ENCODE data around the gene FPGS.
"Not testable (repeated sequence)": the region's sequence is repeated elsewhere in the genome, so short reads cannot be mapped to it uniquely, and the experiment has no call there.

Gene FPGS

DNA sequence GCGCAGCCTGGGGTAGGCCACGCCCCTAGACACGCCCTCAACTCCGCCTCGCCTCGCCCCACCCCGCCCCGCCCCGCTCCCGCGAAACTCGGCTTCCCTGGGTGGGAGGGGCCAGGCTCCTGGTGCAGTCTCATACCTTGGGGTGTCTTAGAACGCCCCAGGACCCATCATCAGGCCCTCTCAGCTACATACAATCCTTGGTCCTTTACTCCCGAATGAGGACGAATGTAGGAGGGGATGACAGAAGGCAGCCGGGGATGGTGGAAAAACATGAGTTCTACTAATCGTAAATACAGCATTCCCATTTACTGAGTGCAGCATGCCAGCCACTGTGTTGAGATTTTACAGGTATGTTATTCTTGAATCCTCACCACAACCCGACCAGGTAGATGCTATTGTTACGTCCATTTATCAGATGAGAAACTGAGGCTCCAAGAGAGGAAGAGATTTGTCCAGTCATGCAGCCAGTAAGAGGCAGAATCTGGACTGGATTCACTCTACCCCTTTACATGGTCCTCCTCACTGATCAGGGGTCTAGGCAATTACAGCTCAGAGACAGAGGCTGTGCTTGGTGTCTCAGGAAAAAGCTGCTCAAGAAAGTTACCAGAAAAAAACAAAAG is 31.0 kb upstream of the FPGS start:
- no peak for DNase-seq

DNA sequence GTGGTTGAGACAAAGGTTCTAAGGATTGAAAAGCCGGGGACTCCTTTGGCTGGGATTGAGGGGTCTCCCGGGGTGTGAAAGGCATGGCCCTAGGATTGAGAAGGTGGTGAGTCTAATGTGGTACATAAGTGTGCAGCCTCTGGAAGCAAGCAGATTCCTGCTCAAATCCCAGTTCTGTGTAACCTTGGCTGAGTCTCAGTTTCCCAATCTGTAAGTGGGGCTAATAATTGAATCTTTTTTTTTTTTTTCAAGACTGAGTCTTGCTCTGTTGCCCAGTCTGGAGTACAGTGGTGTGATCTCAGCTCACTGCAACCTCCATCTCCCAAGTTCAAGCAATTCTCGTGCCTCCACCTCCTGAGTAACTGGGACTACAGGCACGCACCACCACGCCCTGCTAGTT is 30.1 kb upstream of the FPGS start:
- DNase-seq = no peak

DNA sequence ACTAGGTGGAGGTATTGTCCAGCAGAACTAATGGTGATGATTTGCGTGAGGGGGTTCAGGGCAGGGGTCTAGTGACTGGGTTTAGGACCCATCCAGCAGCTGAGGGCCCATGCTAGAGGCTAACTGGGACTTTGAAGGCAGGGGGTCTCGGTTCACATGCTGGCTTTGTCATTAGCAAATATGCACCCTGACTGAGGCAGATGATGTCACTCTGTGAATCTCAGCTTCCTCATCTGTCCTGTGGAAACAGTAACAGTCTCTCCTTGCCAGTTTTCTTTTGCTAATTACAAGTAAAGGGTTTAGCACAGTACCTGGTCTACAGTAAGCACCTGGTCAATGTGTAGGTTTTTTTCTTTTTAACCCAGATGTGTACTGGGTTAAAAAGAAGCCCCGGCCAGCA is 29.4 kb upstream of the FPGS start:
- no peak for DNase-seq

DNA sequence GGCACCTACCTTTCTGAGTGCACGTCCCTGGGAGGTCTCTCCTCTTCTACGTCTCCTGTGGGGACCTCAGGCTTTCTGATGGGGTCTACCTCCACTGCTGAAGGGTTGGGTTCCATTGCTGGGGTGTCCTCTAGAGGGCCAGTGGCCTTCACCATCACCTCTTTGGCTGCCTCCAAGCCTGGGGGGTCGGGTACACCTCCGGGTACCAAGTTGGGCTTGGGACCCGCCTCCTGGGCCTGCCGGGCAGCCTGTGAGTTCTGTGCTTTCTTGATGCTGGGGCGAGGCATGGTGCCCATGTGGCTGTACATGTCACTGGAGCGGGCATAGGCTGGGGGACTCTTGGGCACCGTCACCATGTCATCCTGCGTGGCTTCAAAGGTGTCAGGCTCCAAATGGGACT is 28.7 kb upstream of the FPGS start:
- DNase-seq = no peak

DNA sequence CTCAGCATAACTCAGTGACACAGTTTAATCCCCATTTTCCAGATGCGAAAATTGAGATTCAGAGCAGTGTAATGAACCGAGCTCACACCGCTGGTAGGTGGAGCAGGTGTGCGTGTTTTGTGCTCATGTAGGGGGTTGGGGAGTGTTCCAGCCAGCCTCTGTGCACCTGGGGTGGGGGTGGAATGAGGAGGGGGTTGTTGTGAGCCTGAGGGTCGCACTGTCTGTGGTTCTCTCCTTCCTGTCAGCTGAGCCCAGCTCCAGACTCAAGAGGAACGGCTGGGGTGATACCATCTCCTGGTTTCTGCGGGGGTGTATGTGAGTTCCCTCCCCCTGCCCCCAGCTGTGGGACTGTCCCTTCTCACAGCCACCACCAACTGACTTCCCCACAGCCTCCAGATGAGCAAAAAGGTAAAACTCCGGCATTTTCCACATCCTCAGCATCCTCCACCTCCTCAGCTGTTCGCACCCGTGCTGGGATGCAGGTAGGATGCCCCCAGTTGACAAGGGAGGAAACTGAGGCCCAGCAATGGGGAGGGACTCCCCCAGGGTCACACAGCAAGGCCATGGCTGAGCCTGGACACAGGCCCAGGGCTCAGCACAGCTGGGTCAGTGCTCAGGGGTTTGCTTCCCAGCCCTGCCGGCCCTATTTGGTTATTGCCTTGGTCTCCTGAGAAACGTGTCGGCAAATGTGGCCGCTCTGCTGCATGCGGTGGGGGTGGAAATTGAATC is 26.3 kb upstream of the FPGS start:
- no peak for DNase-seq

DNA sequence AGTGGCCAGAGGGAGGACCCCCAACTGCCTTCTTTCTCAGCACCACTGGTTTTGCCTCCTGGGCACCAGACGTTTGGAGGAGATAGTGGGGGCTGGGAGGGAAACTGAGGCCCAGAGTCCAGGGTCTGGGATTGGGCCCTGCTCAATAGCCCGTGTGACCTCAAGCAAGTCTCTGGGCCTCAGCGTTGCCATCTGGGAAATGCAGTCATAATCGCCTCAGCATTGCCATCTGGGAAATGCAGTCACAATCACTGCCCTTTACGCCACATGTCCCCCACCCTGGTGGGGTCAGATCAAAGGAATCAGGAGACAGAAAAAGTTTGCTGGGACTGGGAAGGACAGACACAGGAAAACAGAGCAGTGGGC is 25.8 kb upstream of the FPGS start:
- DNase-seq = no peak

DNA sequence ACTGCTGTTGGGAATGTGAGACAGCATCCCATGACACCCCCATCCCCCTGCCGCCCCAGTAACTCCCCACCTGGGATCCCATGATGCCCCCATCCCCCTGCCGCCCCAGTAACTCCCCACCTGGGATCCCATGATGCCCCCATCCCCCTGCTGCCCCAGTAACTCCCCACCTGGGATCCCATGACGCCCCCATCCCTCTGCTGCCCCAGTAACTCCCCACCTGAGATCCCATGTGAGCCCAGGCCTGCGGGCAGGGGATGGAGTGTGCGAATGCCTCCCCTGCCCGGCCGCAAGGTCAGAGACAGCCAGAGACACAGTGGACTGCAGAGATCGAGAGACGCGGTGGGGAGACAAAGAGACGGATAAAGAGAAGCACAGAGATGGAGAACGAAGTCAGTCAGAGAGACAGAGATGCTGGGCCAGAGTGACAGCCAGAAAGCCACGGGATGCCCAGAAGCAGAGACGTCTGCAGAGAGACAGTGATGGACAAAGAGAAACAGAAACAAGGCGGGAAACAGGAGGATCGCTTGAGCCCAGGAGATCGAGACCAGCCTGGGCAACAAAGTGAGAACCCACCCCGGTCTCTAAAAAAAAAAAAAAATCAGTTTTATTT is 25.2 kb upstream of the FPGS start:
- DNase-seq = no peak

DNA sequence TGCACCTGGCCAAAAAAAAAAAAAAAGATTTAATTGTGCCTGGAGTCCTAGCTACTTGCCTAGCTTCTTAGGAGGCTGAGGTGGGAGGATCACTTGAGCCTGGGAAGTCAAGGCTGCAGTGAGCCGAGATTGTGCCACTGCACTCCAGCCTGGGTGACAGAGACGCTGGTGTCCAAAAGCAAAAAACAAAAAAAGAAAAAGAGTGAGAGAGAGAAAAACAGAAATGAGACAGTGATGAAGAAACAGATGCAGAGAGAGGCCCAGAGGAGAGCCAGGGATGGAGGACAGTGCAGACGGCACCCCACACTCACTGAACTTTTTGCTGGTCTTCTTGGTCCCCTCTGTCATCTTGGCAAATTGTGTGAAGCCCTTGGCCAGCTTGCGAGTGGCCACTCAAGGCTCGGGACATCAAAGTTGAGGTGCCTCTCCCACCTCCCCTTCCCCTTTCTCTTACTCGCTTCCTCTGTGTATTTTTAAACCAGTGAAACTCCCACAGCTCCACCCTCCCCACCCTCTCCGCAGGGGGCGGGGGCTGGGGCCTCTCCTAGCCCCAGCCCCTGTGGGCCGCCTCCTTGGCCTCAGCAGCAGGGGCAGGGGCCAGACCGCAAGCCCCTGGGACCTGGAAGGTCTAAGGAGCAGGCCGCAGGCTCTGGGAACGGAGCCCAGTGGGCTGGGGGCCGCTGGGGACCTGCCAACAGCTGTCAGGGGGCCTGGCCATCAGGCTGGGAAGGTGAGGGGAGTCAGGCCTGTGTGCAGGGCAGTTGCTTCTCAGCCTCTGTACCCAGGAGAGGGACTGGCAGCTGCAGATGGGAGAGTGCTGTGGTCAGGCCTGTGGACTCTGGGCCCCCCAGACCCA is 24.2 kb upstream of the FPGS start, which contains the start of gene SH2D3C:
SH2D3C (minus strand) TSS at position 387 of the 856 bp plus-strand sequence; CDS start at position 348, 39 bp downstream.
- no peak for DNase-seq

DNA sequence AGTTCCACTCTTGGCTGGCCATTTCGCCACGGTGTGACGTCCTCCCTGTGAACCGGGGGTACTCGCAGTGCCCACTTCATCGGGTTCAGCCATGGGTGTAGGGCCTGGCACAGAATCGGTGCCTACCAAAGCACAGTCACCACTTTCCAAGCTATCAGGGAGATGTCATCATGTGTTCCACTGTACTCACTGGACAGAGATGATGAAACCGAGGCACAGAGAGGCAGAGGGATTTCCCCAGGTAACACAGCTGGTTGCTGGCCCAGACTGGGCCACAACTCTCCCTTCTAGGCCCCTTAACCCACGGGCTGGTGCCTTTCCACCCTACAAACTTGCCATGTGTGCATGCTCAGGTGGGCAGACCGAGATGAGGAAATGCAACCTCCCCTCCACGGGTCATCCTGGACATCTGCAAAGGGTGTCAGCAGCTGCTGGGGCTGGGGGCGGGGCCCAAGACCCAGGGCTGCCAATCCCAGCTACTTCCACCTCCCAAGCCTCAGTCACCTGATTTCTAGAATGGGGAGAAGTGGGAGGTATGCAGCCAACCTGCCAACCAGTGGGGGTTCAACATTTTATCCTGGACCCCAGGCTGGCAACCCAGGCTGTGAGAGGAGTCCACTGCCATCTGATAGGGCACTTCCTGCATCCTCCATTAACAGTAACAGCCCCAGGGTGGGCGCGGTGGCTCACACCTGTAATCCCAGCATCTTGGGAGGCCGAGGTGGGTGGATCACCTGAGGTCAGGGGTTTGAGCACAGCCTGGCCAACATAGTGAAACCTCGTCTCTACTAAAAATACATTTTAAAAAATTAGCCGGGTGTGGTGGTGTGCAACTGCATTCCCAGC is 23.3 kb upstream of the FPGS start:
- DNase-seq = no peak

DNA sequence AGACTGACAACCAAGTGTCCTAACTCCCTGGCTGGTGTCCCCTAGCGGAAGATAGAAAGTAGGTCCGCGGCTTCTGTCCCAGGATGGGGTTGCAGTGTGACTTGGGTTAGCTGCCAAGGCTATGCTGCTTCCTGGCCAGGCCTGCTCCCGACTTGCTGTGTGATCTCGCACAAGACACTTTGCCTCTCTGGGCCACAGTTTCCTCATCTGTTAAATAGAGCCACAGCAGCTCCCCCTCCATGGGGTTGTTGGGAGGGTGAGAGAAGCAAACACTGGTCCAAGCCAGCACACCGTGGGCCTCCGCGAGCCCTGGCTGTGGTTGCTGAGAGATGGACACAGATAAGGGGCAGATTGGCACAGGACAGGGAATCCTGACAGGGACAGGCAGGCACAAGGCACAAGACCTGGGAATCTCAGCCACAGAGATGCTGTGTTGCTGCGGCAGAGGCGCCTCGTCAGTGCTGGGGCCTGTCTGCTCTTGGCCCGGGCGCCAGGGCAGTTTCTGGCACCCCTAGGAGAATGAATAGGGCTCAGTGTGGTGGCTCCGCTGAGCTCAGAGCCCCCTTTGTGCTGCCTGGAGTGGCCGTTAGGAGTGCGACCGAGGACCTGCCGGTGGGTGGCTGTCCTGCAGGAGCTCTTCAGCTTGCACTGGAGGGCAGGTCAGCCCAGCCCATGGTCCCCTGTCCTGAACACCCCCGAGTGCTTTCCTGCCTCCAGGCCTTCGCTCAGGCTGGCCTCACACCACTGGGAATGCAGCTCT is 22.4 kb upstream of the FPGS start:
- peak; percentile 53 for DNase-seq

DNA sequence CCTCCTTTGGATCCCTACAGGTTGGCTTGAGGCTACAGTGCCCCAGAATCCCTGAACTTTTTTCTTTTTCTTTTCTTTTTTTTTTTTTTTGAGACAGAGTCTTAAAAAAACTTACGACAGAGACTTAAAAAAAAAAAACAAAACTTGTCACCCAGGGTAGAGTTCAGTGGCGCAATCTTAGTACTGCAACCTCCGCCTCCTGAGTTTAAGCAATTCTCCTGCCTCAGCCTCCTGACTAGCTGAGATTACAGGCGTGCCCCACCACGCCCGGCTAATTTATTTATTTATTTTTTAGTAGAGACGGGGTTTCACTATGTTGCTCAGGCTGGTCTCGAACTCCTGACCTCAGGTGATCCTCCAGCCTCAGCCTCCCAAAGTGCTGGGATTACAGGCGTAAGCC is 21.8 kb upstream of the FPGS start:
- not testable (repeated sequence) for DNase-seq

DNA sequence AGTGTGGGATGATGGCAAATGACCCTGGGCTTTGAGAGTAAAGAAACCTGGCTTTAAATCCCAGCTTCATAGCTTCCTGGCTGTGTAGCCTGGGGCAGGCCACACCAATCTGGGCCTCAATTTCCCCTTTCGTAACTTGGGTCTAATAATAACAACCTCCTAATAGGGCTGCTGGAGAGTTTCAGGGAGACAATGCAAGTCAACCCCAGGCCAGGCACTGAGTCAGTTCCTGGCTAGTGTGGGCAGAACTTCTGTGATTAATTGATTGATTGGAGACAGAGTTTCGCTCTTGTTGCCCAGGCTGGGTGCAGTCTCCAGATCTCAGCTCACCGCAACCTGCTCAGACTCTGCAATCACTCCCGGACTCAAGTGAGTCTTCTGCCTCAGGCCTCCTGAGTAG is 20.9 kb upstream of the FPGS start:
- DNase-seq = no peak

DNA sequence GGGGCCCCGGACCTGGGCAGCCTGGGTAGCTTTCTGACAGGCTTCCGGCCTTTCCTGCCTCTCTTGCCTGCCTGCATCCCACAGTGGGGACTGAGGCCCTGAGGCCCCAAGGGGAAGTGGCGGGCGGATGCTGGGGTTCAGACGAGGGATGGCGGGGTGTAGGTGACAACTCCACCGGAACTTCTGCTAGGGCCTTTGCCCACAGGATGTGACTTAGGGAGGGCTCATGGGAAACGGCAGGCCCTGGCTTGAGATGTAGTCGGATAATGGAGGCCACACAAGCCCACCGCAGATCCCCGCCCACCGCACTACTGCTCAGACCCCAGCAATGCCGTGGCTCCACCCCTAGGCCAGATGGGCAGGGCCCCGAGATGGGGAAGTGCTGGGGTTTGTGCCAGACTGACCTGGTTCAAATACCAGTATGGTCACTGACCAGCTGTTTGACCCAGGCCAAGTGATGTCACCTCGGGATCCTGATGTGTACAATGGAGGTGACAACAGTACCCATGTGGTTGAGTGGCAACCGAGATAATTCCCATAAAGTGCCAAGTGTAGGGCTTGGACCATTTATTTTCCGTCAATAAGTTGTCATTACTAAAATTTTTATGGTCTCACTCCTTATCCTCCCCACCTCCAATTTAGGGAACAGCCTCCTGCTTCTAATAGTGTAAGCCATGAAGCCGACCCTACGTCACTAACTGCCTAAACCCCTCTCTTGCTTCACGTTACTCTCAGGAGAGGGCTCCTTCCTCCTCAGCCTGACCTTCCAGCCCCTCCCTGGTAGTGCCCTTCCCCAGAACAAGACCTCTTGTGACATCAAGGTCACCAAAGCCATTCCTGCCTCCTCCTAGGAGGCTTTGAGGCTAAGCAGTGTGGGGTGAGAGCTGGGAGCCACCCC is 19.3 kb upstream of the FPGS start:
- DNase-seq = no peak

DNA sequence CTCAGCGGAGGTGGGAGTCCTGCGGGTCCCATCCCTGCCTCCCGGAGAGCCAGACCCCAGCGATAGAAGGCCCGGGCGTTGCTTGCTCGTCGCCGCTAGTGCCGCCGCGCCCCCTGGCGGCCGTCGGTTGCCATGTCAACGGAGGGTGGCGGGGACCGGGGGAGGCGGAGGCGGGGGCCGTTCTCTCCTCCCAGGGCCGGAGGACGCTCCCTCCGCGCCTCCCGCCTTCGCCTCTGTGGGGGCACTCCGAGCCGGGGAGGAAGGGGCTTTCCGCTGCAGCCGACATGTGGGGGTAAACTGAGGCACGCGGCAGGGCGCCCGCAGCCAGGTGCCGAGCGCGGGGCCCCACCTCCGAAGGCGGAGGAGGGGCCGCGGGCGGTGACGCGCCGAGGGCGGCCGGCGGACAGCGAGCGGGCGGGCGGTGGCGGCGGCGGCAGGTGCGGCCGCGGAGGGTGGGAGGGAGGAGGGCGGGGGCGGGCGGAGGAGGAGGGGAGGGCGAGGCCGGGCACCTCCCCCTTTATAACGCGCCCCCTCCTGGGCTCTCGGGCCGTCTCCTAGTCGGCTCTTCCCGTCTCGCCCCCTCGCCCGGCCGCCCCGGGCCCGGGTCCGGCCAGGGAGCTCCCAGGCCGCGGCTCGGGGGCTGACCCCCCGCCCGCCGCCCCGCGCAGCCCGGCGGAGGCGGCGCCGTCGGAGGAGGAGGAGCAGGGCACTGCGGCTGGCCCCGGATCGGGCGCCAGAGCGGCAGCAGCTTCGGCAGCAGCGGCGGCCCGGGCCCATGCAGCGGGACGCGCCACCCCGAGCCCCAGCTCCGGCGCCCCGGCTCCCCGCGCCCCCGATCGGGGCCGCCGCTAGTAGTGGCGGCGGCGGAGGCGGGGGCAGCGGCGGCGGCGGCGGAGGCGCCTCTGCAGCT is 17.4 kb upstream of the FPGS start:
- DNase-seq = peak; percentile 89

DNA sequence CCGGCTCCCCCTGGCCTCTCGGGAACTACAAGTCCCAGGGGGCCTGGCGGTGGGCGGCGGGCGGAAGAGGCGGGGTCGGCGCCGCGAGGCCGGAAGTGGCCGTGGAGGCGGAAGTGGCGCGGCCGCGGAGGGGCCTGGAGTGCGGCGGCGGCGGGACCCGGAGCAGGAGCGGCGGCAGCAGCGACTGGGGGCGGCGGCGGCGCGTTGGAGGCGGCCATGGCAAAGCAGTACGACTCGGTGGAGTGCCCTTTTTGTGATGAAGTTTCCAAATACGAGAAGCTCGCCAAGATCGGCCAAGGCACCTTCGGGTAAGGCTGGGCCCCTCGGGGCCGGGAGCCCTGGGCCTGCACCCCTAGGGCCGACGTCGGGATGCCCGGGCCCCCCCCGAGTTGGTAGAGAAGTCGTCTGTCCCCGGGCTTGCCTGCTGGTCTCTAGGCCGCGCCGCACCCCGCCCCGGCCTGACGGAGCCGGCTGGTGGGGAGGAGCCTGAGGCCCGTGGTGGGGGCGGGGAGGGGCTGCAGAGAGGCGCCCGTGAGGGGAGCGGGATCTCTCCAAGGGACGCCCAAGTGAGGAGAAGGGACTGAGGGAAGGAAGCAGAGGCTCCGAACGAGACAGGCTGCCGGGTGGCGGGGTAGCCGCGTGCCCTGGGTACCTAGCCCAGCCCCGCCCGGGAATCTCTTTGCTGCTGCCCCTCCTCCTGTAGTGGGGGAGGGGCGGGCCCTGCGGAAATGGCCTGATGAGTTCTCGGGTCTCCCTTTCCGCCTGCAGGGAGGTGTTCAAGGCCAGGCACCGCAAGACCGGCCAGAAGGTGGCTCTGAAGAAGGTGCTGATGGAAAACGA is 16.5 kb upstream of the FPGS start, which contains the start of gene CDK9:
CDK9 (plus strand) TSS at position 102 of the 840 bp plus-strand sequence; CDS start at position 217, 115 bp downstream.
- DNase-seq = peak; percentile 84

DNA sequence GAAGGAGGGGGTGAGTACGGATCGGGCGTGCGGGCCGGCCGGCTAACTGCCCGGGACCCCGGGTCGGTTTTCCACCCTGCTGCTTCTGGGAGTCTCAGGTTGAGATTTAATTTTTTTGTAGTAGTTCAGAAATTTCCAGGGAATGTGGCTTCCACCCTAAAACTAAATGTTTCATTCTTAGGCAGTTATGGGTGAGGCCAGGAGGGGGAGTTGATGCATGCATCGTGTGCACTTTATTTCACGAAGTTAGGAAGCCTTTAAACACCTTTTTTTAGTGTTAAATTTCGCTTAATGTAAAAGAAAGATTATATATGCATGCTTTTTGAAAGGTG is 15.9 kb upstream of the FPGS start:
- DNase-seq = no peak

DNA sequence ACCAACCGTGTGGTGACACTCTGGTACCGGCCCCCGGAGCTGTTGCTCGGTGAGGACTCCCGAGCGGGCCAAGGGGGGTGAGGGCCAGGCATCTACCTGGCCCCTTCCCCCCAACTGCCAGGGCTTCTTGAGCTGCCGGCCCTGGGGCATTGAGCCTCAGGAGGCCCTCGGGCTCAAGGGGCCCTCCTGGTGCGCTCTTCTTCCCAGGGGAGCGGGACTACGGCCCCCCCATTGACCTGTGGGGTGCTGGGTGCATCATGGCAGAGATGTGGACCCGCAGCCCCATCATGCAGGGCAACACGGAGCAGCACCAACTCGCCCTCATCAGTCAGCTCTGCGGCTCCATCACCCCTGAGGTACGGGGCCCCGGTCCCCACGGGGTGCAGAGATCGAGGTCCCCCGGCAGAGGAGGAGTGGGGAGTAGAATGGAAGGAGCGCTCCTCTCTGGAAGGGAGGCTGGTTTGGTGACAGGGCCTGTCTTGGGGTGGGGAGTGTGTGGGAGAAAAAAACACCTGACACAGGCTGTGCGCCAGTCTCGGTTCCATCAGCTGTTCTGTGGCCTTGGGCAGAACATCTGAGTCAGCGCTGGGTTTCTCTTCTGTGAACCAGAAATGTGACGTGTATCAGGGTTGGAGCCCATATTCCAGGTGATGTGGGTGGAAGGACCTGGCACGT is 14.2 kb upstream of the FPGS start:
- no peak for DNase-seq

DNA sequence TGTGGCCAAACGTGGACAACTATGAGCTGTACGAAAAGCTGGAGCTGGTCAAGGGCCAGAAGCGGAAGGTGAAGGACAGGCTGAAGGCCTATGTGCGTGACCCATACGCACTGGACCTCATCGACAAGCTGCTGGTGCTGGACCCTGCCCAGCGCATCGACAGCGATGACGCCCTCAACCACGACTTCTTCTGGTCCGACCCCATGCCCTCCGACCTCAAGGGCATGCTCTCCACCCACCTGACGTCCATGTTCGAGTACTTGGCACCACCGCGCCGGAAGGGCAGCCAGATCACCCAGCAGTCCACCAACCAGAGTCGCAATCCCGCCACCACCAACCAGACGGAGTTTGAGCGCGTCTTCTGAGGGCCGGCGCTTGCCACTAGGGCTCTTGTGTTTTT is 13.5 kb upstream of the FPGS start:
- DNase-seq = no peak

All from midbrain (tissue), 1 donor.